Thyroid gland (tissue), 4 donors: Measurements from ENCODE around the gene C11orf98. TPM values are rescaled to one million over a fixed set of nuclear protein-coding genes. Genes with fewer than 3 reads are reported as not detected.
"Not testable (repeated sequence)": the region's sequence is repeated elsewhere in the genome, so short reads cannot be mapped to it uniquely, and the experiment has no call there.

Experiments used
- DNase-seq, 2 donors: peaks; one replicate each; pipeline ENCODE4 v3.0.0-alpha.2; 2019
- H3K27ac ChIP-seq, 3 donors: fragments of 200-600 bp; sonication (generic); 1 replicate in 2 of 3; 2 replicates in 1 of 3; pipeline ENCODE4 v1.5.1; 2016 to 2019; ENCODE audit warnings: mild to moderate bottlenecking in 1 of 3, moderate library complexity in 1 of 3
- H3K27me3 ChIP-seq: fragments of 200-600 bp; sonication (generic); one replicate; pipeline ENCODE4 v1.5.1; 2019
- H3K36me3 ChIP-seq, 2 donors: fragments of 200-600 bp; sonication (generic); one replicate each; pipeline ENCODE4 v1.5.1; 2016 to 2019
- H3K4me1 ChIP-seq, 2 donors: fragments of 200-600 bp; sonication (generic); one replicate each; pipeline ENCODE4 v1.5.1; 2017 to 2019
- H3K4me3 ChIP-seq, 3 donors: fragments of 200-600 bp; sonication (generic); replicated peaks in 1 of 3; 1 replicate in 2 of 3; 2 replicates in 1 of 3; pipeline ENCODE4 v1.5.1; 2016; ENCODE audit warnings: mild to moderate bottlenecking in 1 of 3
- H3K9me3 ChIP-seq: fragments of 200-600 bp; sonication (generic); one replicate; pipeline ENCODE4 v1.5.1; 2017
- POLR2A ChIP-seq, 2 donors: fragments of 450-650 bp; IDR thresholded peaks; one replicate each; pipeline ENCODE4 v1.6.1; 2017; ENCODE audit warnings: antibody characterized with exemption in 2 of 2, mild to moderate bottlenecking in 2 of 2, moderate library complexity in 1 of 2
- WGBS, 2 donors: methylation state at CpG; one replicate each; pipeline ENCODE4 v1.1.5; 2017; 5-methylcytosine and 5-hydroxymethylcytosine counted together
- intact Hi-C: fragments of 100-400 bp; cut with DNase I; formaldehyde crosslinking; loops from one replicate; pipeline ENCODE4 v1.15.1; 2023
- total RNA-seq, 4 donors: library from RNA; depleted of rRNA; stranded (reverse); fragments of >200 nt; gene quantifications; one replicate each; pipeline ENCODE4 v1.2.3, GENCODE V29; 2016
- TF ChIP-seq, protein P1 (sequence below), 6 experiments: fragments of 200-600 bp in 3 of 6; fragments of 450-650 bp in 3 of 6; sonication (generic) in 3 of 6; IDR thresholded peaks; one replicate each; pipeline ENCODE4 v1.5.1; 2016 to 2019; ENCODE audit warnings: antibody characterized with exemption in 6 of 6, mild to moderate bottlenecking in 2 of 6, inconsistent platforms in 1 of 6, moderate library complexity in 1 of 6

C11orf98 gene
- total RNA-seq, 4 donors from 2014 or later, result 24.1 to 34.5 (median 29.6) TPM

DNA sequence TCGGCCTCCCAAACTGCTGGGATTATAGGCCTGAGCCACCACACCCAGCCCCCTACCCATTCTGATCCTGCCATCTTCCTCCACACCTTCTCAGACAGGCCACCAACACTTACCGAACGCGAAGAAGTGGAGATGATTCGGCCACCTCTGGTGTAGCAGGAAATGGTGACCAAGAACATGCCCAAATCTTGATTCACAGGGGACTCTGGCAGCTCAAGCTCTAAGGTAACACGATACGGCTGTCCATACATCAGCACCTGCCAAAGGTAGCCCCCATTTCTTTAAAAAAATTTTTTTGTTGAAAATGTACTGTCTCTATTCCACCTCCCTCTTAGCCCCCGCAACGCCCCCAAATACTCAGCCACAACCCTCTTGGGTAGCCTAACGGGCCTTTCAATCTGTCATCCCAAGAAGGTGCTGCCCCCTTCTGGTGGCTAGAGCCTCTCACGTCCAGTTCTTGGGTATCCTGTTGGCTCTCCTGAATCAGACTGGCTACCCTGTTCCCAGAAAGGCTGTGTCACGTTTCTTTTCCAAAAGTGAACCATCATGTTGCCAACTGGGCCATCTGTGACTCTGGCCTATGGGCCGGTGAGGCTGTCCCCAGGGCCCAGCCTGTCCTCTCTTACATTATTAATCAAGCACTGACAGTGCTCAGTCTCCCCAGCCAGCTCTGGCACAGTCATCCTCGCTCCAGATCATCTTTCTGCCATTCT is 29.6 kb upstream of the C11orf98 start:
- Histone ChIP-seq H3K9me3 (no peaks in the 10 kb centered on the region), H3K4me3 (no peak overlapping the region), H3K36me3 (peaks cover 0 to 30% of the 10 kb centered on the region in 2 donors), H3K4me1 (no peaks in the 10 kb centered on the region), H3K27me3 (no peaks in the 10 kb centered on the region), H3K27ac (no peak overlapping the region)
- DNase-seq, result peak; percentile 75 to 78
- WGBS, 2 donors, result 61 to 65% methylated on average over 14 of the region's 14 CpGs
- intact Hi-C loops, result loop anchor here (10.0 kb wide), 1 partner anchor 300 kb away; no protein-coding TSS in a partner anchor
- no peak for TF ChIP-seq POLR2A (IDR thresholded peaks at IDR 0.05)
- TF ChIP-seq, protein P1, sequence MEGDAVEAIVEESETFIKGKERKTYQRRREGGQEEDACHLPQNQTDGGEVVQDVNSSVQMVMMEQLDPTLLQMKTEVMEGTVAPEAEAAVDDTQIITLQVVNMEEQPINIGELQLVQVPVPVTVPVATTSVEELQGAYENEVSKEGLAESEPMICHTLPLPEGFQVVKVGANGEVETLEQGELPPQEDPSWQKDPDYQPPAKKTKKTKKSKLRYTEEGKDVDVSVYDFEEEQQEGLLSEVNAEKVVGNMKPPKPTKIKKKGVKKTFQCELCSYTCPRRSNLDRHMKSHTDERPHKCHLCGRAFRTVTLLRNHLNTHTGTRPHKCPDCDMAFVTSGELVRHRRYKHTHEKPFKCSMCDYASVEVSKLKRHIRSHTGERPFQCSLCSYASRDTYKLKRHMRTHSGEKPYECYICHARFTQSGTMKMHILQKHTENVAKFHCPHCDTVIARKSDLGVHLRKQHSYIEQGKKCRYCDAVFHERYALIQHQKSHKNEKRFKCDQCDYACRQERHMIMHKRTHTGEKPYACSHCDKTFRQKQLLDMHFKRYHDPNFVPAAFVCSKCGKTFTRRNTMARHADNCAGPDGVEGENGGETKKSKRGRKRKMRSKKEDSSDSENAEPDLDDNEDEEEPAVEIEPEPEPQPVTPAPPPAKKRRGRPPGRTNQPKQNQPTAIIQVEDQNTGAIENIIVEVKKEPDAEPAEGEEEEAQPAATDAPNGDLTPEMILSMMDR (IDR thresholded peaks at IDR 0.05), result peak in 5 of 6 experiments; percentile 45 to 79 (median 58)

DNA sequence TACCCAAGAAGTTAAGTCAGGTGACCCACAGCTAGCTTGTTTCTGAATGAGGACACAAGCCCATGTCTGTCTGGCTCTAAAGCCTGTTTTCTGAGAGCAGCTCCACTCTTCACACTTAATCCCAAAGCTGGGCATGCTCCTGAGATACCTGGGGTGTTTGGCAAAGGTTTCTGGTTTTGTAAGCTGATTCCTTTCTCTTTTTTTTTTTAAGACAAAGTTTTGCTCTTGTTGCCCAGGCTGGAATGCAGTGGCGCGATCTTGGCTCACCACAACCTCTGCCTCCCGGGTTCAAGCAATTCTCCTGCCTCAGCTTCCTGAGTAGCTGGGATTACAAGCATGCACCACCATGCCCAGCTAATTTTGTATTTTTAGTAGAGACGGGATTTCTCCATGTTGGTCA is 28.6 kb upstream of the C11orf98 start:
- H3K27me3 ChIP-seq, H3K4me3 ChIP-seq, DNase-seq, H3K27ac ChIP-seq, H3K4me1 ChIP-seq, H3K9me3 ChIP-seq: not testable (repeated sequence)
- H3K36me3 ChIP-seq, result peaks cover 0 to 30% of the 10 kb centered on the region in 2 donors
- WGBS, 2 donors, result 75 to 83% methylated on average over 4 of the region's 4 CpGs
- intact Hi-C loops, result loop anchor here (10.0 kb wide), 1 partner anchor 299 kb away; no protein-coding TSS in a partner anchor

DNA sequence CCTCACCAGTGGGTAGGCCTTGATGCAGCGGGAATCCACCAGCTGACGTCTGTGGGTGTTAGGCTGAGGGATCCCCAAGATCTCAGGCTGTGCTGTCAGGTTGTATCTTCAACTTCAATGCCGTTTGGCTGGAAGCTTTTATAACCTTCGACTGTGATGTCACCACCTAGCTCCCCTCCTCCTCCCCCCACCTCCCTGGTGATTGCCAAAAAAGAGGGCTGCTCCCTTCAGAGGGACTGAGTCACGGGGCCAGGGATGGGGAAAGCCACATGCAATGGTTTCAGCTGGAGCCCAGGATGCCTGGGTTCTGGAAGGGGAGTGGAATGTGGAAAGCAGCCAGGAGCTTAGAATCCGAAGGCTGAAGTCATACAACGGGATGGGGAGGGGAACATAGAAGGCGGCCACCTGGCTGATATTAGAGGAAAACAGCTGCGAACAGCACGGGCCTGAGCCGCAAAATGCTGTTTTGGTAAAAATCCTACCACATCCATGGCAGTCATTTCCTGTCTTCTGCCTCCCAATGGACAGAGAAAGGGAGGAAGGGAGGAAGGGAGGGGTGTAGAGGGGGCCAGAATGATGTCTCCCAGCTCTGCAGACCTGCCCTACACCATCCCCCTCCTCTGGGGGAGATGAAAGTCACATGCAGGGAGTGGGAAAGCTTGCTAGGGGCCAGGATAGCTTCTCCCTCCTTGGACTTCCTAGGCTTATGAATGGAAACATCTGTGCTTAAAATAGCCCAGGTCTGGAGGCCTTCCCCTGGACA is 24.6 kb upstream of the C11orf98 start, which contains the start of gene LRRN4CL:
Gene LRRN4CL, minus strand, starts transcription at position 110 of the 763 bp plus-strand sequence. CDS start 1,022 bp downstream, outside the sequence.
- WGBS, 2 donors, result 67 to 74% methylated on average over 11 of the region's 11 CpGs
- intact Hi-C loops, result loop anchor here (10.0 kb wide), 1 partner anchor 295 kb away; no protein-coding TSS in a partner anchor
- TF ChIP-seq, protein P1 (IDR thresholded peaks at IDR 0.05), result no peak
- no peak for TF ChIP-seq POLR2A (IDR thresholded peaks at IDR 0.05)
- Histone ChIP-seq H3K9me3 (no peaks in the 10 kb centered on the region), H3K27me3 (no peaks in the 10 kb centered on the region), H3K27ac (peak within 1 kb of the TSS in 2 of 3 donors; percentile 27 to 44), H3K36me3 (peaks cover 0 to 30% of the 10 kb centered on the region in 2 donors), H3K4me1 (peaks cover 4 to 8% of the 10 kb centered on the region in 2 donors), H3K4me3 (peak within 1 kb of the TSS in 1 of 3 donors; percentile 23)
- DNase-seq, result no peak

DNA sequence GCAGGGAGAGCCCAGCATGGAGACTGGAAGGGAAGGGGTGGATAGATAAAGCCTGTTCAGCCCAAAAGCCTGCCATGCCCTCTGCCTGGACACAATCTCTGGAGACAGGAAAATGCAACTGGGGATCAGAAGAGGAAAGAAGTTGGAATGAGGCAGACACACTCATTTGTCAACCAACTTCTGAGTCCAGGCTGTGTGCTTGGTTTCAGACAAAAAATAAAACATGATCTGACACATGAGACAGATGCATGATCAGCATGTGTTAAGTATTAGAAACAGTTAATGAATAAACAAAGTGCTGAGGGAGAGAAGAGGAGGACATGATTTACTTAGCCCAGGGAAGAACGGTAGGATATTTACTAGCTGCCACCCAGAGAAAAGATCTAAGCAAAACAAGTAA is 23.5 kb upstream of the C11orf98 start:
- DNase-seq, result no peak
- peaks cover 4 to 8% of the 10 kb centered on the region in 2 donors for H3K4me1 ChIP-seq
- TF ChIP-seq, protein P1 (IDR thresholded peaks at IDR 0.05), result no peak
- intact Hi-C loops, result no loop called here
- H3K27ac ChIP-seq, result peak overlapping the region in 2 of 3 donors; percentile 27 to 44
- H3K4me3 ChIP-seq, result peak overlapping the region in 1 of 3 donors; percentile 23
- 64 to 69% methylated on average over 1 of the region's 1 CpG for WGBS, 2 donors
- H3K36me3 ChIP-seq, result peaks cover 0 to 29% of the 10 kb centered on the region in 2 donors
- no peaks in the 10 kb centered on the region for H3K27me3 ChIP-seq
- no peaks in the 10 kb centered on the region for H3K9me3 ChIP-seq

DNA sequence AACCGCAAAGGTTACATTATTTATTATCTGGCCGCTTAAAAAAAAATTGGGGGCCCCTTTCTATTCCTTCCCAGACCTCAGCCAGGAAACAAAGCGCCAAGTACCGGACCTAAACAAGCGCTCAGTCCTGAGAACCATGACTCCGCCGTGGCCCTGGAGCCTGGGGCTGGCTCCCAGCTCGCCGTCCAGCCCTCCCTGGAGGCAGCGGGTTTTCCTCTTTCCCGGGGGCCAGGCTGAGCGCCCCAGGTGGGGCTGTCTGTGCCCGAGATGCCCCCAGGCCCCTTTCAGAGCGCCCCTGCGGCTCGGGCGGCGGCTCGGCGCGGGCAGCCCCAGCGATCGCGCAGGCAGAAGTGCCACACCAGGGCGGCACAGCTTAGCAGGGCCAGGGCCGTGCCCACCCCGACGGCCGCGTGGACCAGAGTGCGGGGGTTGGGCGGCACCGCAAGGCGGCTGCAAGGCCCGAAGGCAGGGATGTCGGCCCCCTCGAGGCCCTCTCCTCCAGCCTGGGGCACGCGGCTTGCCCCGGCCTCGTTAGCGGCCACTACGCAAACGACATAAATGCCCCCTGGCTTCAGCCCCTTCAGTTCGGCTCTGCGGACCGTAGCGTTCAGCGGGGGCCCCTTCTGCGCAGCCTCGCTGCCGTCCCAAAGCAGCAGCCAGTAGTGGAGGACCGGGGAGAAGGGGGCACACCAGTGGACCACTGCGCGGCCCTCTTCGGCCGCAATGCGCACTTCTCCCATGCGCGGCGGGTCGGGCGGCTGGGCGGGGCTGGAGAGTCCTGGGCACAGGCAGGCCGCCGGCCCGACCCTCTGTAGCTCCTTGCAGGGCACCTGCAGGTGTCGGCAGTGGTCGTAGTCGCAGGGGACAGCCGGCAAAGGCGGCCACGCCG is 22.7 kb upstream of the C11orf98 start:
- H3K4me1 ChIP-seq, result peaks cover 4 to 8% of the 10 kb centered on the region in 2 donors
- no peak for DNase-seq
- H3K27me3 ChIP-seq, result no peaks in the 10 kb centered on the region
- H3K4me3 ChIP-seq, result peak overlapping the region in 1 of 3 donors; percentile 23
- no peaks in the 10 kb centered on the region for H3K9me3 ChIP-seq
- H3K27ac ChIP-seq, result peak overlapping the region in 1 of 3 donors; percentile 27
- 41 to 58% methylated on average over 12 to 36 of the region's 74 CpGs for WGBS, 2 donors
- TF ChIP-seq POLR2A (IDR thresholded peaks at IDR 0.05), result no peak
- TF ChIP-seq, protein P1 (IDR thresholded peaks at IDR 0.05), result no peak
- H3K36me3 ChIP-seq, result peaks cover 0 to 22% of the 10 kb centered on the region in 2 donors
- intact Hi-C loops, result no loop called here
